OCI-LY3 (cell line): ENCODE measurements around the gene SOS2.

Source experiments
- H2AFZ ChIP-seq: fragments of 200-600, 300-600 bp; shearing (Covaris generic); 2 replicates; pipeline ENCODE4 v1.6.0; 2014; ENCODE audit warnings: antibody characterized with exemption, low read depth, low read length
- H3K27ac ChIP-seq: fragments of 200-600, 300-600 bp; sonication (generic); 2 replicates; pipeline ENCODE4 v1.5.1; 2014; ENCODE audit warnings: mild to moderate bottlenecking, low read length, moderate library complexity, mixed read lengths
- H3K27me3 ChIP-seq: fragments of 200-600, 300-600 bp; sonication (generic); 2 replicates; pipeline ENCODE4 v1.6.1; 2014; ENCODE audit warnings: low read depth, low read length, mixed read lengths
- H3K36me3 ChIP-seq: fragments of 200-600, 300-600 bp; sonication (generic); replicated peaks from 2 replicates; pipeline ENCODE3; 2014; ENCODE audit warnings: low read depth, low read length, mixed read lengths
- H3K4me1 ChIP-seq: fragments of 300-600, 200-600 bp; sonication (generic); 2 replicates; pipeline ENCODE4 v1.6.1; 2014; ENCODE audit warnings: low read length, mixed read lengths
- H3K4me2 ChIP-seq: fragments of 200-600, 300-600 bp; sonication (generic); 2 replicates; pipeline ENCODE4 v1.6.1; 2014; ENCODE audit warnings: low read length, mixed read lengths
- H3K4me3 ChIP-seq: fragments of 300-600, 200-600 bp; sonication (generic); 2 replicates; pipeline ENCODE4 v1.5.1; 2014; ENCODE audit warnings: antibody characterized with exemption, mild to moderate bottlenecking, low read length, moderate library complexity
- H3K79me2 ChIP-seq: fragments of 300-600, 200-600 bp; shearing (Covaris generic); 2 replicates; pipeline ENCODE4 v1.6.1; 2014; ENCODE audit warnings: mild to moderate bottlenecking, low read length, mixed read lengths
- H3K9ac ChIP-seq: fragments of 300-600, 200-600 bp; shearing (Covaris generic); 2 replicates; pipeline ENCODE4 v1.6.0; 2014; ENCODE audit warnings: mild to moderate bottlenecking, low read length, moderate library complexity
- H3K9me3 ChIP-seq: fragments of 200-600, 300-600 bp; shearing (Covaris generic); 2 replicates; pipeline ENCODE4 v1.6.1; 2014; ENCODE audit warnings: low read length, mixed read lengths; ENCODE audit not compliant: insufficient read depth
- H4K20me1 ChIP-seq: fragments of 200-600, 300-600 bp; sonication (generic); 2 replicates; pipeline ENCODE4 v1.6.1; 2016; ENCODE audit warnings: low read length, mixed read lengths; ENCODE audit not compliant: insufficient read depth
- CTCF ChIP-seq: fragments of 200-600, 300-600 bp; sonication (generic); IDR thresholded peaks from 2 replicates; pipeline ENCODE4 v1.5.1; 2014; ENCODE audit warnings: antibody characterized with exemption, low read length, low read depth
- EZH2phosphoT487 ChIP-seq: fragments of 200-600 bp; shearing (Covaris generic); IDR thresholded peaks from 2 replicates; pipeline ENCODE4 v1.6.1; 2018; ENCODE audit warnings: antibody characterized with exemption, mixed run types, low read depth

SOS2 gene

GRCh38 chr14:50263321-50263720 lies 31.9 kb upstream of the SOS2 start:
- no peak overlapping the region for H3K4me3 ChIP-seq
- no peaks in the 10 kb centered on the region for H4K20me1 ChIP-seq
- H3K27me3 ChIP-seq, result no peaks in the 10 kb centered on the region
- H3K9ac ChIP-seq, result no peak overlapping the region
- no peak overlapping the region for H2AFZ ChIP-seq
- no peak overlapping the region for H3K4me2 ChIP-seq
- peaks cover 3% of the 10 kb centered on the region for H3K36me3 ChIP-seq
- no peak overlapping the region for H3K27ac ChIP-seq
- H3K9me3 ChIP-seq, result no peaks in the 10 kb centered on the region
- no peak for TF ChIP-seq CTCF
- H3K4me1 ChIP-seq, result no peaks in the 10 kb centered on the region
- H3K79me2 ChIP-seq, result no peaks in the 10 kb centered on the region

- no peak overlapping the region for H3K27ac ChIP-seq
- H3K4me1 ChIP-seq, result no peaks in the 10 kb centered on the region
- no peaks in the 10 kb centered on the region for H3K27me3 ChIP-seq
- H3K79me2 ChIP-seq, result no peaks in the 10 kb centered on the region
- peaks cover 3% of the 10 kb centered on the region for H3K36me3 ChIP-seq
- no peak overlapping the region for H3K4me3 ChIP-seq
- H2AFZ ChIP-seq, result no peak overlapping the region
- no peak overlapping the region for H3K9ac ChIP-seq
- no peaks in the 10 kb centered on the region for H4K20me1 ChIP-seq
- TF ChIP-seq EZH2phosphoT487 (no peak), CTCF (no peak)
- H3K9me3 ChIP-seq, result no peaks in the 10 kb centered on the region
- H3K4me2 ChIP-seq, result no peak overlapping the region
These were observed 31.5 kb upstream of the SOS2 start for GRCh38 chr14:50262865-50263264.

- Histone ChIP-seq H3K4me1 (no peaks in the 10 kb centered on the region), H3K9ac (no peak overlapping the region), H2AFZ (no peak overlapping the region), H3K36me3 (peaks cover 3% of the 10 kb centered on the region), H3K27me3 (no peaks in the 10 kb centered on the region), H3K4me3 (no peak overlapping the region), H3K79me2 (no peaks in the 10 kb centered on the region), H4K20me1 (no peaks in the 10 kb centered on the region), H3K9me3 (no peaks in the 10 kb centered on the region), H3K27ac (no peak overlapping the region), H3K4me2 (no peak overlapping the region)
- TF ChIP-seq EZH2phosphoT487, result no peak
- peak; percentile 57 for TF ChIP-seq CTCF
These were observed 29.1 kb upstream of the SOS2 start for GRCh38 chr14:50260511-50260910.

GRCh38 chr14:50260072-50260471 lies 28.7 kb upstream of the SOS2 start:
- H3K4me2 ChIP-seq, result no peak overlapping the region
- H3K9me3 ChIP-seq, result no peaks in the 10 kb centered on the region
- H3K36me3 ChIP-seq, result peaks cover 2% of the 10 kb centered on the region

More at GRCh38 chr14:50260072-50260471, 28.7 kb upstream of the SOS2 start:
- H3K9ac ChIP-seq, result no peak overlapping the region
- H2AFZ ChIP-seq, result no peak overlapping the region
- no peaks in the 10 kb centered on the region for H3K4me1 ChIP-seq
- no peaks in the 10 kb centered on the region for H3K27me3 ChIP-seq
- H3K79me2 ChIP-seq, result no peaks in the 10 kb centered on the region
- no peak overlapping the region for H3K27ac ChIP-seq
- TF ChIP-seq CTCF (no peak), EZH2phosphoT487 (no peak)
- no peaks in the 10 kb centered on the region for H4K20me1 ChIP-seq
- H3K4me3 ChIP-seq, result no peak overlapping the region
